ENCODE measurements around the gene ZNF655. TPM values are rescaled to one million over a fixed set of nuclear protein-coding genes. Genes with fewer than 3 reads are reported as not detected.

The ZNF655 gene
- total and polyA plus RNA-seq, 2 experiments from 2014 or later, result 20.6 to 55.8 TPM

DNA sequence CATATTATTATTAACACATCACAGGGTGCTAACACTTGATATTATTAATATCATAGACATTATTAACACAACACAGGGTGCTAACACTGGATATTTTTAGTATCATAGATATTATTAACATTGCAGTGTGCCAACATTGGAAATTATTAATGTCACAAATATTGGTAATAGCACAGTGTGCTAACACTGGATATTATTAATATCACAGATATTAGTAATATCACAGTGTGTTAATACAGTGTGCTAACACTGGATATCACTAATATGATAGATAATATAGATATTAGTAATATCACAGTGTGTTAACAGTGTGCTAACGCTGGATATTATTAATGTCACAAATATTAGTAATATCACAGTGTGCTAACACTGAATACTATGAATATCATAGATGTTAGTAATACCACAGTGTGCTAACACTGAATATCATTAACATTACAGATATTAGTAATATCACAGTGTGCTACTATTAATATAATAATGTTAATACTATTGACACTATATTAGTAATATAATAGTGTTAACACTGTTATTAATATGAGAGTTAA, 38.0 kb downstream of the ZNF655 start:
- no peak for ATAC-seq
- H3K27me3 Mint-ChIP-seq (ENCODE audit: insufficient read depth, low read depth, poor library complexity), result peaks cover 2% of the 10 kb centered on the region
- no peaks in the 10 kb centered on the region; the same call in 2 of the 3 replicates for H3K36me3 Mint-ChIP-seq (ENCODE audit: low read depth)
- no peak for DNase-seq (ENCODE audit: low spot score)
- TF ChIP-seq NANOG (IDR thresholded peaks at IDR 0.05; ENCODE audit: borderline replicate concordance) (no peak), ZNF114 (CRISPR knock-in tag; IDR thresholded peaks at IDR 0.05) (no peak), STAT1 (IDR thresholded peaks at IDR 0.05; ENCODE audit: unreplicated experiment) (no peak), ETS1 (IDR thresholded peaks at IDR 0.05) (no peak), EZH2phosphoT487 (IDR thresholded peaks at IDR 0.05; ENCODE audit: unreplicated experiment) (no peak), ZNF462 (CRISPR knock-in tag; IDR thresholded peaks at IDR 0.05) (no peak), POLR2AphosphoS5 (IDR thresholded peaks at IDR 0.05; ENCODE audit: low read depth) (no peak), CTCF (conservative IDR thresholded peaks at IDR 0.05; ENCODE audit: low read depth in 2 of 2) (no peak), EZH2 (IDR thresholded peaks at IDR 0.05; ENCODE audit: low read depth, unreplicated experiment) (no peak), JUNB (IDR thresholded peaks at IDR 0.05; ENCODE audit: unreplicated experiment) (no peak), CREB1 (CRISPR knock-in tag; IDR thresholded peaks at IDR 0.05; ENCODE audit: low read depth) (no peak), ZNF331 (CRISPR knock-in tag; IDR thresholded peaks at IDR 0.05; ENCODE audit: low read depth) (no peak)
- TF ChIP-seq, protein P1, sequence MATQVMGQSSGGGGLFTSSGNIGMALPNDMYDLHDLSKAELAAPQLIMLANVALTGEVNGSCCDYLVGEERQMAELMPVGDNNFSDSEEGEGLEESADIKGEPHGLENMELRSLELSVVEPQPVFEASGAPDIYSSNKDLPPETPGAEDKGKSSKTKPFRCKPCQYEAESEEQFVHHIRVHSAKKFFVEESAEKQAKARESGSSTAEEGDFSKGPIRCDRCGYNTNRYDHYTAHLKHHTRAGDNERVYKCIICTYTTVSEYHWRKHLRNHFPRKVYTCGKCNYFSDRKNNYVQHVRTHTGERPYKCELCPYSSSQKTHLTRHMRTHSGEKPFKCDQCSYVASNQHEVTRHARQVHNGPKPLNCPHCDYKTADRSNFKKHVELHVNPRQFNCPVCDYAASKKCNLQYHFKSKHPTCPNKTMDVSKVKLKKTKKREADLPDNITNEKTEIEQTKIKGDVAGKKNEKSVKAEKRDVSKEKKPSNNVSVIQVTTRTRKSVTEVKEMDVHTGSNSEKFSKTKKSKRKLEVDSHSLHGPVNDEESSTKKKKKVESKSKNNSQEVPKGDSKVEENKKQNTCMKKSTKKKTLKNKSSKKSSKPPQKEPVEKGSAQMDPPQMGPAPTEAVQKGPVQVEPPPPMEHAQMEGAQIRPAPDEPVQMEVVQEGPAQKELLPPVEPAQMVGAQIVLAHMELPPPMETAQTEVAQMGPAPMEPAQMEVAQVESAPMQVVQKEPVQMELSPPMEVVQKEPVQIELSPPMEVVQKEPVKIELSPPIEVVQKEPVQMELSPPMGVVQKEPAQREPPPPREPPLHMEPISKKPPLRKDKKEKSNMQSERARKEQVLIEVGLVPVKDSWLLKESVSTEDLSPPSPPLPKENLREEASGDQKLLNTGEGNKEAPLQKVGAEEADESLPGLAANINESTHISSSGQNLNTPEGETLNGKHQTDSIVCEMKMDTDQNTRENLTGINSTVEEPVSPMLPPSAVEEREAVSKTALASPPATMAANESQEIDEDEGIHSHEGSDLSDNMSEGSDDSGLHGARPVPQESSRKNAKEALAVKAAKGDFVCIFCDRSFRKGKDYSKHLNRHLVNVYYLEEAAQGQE (IDR thresholded peaks at IDR 0.05; ENCODE audit: unreplicated experiment), result no peak
- Histone ChIP-seq H3K27ac (ENCODE audit: low read depth) (no peak overlapping the region), H3K36me3 (ENCODE audit: insufficient read depth) (0 out of 2 replicates have a peak, but pooled peaks cover 4% of the 10 kb centered on the region), H4K20me1 (replicated peaks; ENCODE audit: insufficient read depth) (no peaks in the 10 kb centered on the region), H3K4me3 (no peak overlapping the region), H3K9me2 (ENCODE audit: insufficient read depth) (no peaks in the 10 kb centered on the region), H3F3A (replicated peaks; ENCODE audit: low read depth) (peaks cover 8% of the 10 kb centered on the region), H3K4me2 (no peak overlapping the region), H3K27me3 (ENCODE audit: insufficient read depth) (no peaks in the 10 kb centered on the region), H3K79me2 (replicated peaks; ENCODE audit: insufficient read depth) (no peaks in the 10 kb centered on the region), H3K4me1 (ENCODE audit: insufficient read depth) (no peaks in the 10 kb centered on the region), H2AFZ (no peak overlapping the region)
- H3K4me3 Mint-ChIP-seq, result no peak overlapping the region
- no peaks in the 10 kb centered on the region for H3K4me1 Mint-ChIP-seq
- no peaks in the 10 kb centered on the region for H3K9me3 Mint-ChIP-seq
- H3K27ac Mint-ChIP-seq, result no peak overlapping the region

Data from GM23338 (cell line).